GOT3 (cell line): Measurements from ENCODE around the gene BPHL.
"Not testable (repeated sequence)": the region's sequence is repeated elsewhere in the genome, so short reads cannot be mapped to it uniquely, and the experiment has no call there.

Source experiments
- DNase-seq: peaks from one replicate; lab custom pipeline; 2025; ENCODE audit warnings: mixed read lengths; lab: John Stamatoyannopoulos, UW

The BPHL gene

DNA sequence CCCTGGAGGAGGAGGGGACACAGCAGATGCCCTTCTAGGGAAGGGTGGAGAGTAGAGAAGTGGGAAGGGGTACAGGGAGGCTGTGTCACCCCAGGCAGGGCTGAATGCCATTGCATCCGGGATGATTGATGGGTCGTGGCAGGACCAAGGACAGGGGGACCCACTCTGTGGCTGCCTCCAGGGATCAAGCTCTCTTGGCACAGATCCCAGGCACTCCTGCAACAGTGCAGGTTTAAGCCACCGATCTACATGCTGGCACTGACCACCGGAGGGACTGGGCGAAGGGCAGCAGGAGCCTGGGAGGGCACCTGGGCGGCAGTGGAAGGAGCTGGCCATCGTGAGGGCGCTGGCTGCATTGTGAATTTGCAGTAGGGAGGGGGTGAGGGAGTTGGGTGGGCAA is 61.4 kb downstream of the BPHL start:
- DNase-seq: not testable (repeated sequence)

- DNase-seq: no peak
These were observed 62.6 kb downstream of the BPHL start for GRCh38 chr6:3181105-3181504.

DNA sequence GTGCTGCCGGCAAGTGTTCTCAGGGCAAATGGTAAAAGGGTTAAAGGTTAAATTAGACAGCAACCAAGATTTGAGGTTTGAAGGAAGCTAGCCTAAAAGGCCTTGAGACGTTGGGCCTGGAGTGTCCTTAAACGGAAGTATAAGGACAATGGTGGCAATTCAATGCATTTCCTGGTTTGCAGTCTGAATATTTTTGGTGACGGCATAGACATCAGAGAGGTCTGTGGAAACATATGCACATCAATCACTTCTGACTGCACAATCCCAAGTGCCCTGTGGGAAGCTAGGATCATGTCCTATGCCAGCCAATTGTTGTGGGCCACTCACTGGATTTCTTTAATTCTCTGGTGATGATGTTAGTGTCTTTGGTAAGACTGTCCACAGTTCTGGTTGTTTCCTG is 64.6 kb downstream of the BPHL start:
- no peak for DNase-seq

GRCh38 chr6:3186974-3187382 is 68.5 kb downstream of the BPHL start:
- no peak for DNase-seq

GRCh38 chr6:3188262-3188661 is 69.8 kb downstream of the BPHL start:
- DNase-seq: no peak

GRCh38 chr6:3189192-3189591 is 70.7 kb downstream of the BPHL start:
- not testable (repeated sequence) for DNase-seq

GRCh38 chr6:3190056-3190455 is 71.5 kb downstream of the BPHL start:
- DNase-seq: no peak

DNA sequence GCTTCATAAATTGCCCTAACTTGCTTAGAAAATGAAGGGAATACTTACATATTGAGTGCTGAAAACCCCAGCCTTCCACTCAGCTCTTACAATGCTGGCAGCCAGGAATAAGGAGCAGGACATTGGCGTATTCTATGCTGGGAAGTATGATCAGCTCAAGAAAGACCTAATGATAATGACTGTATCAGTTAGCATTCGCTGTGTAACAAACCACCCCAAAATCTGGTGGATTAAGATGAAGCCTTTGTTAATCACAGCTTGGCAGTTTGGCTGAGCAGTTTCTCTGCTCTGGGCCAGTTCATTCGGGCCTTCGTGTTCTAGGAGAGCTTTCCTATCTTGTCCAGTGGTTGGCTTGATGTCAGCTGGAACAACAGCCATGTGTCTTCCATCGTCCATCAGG is 72.3 kb downstream of the BPHL start:
- DNase-seq: no peak

GRCh38 chr6:3193102-3193849 is 74.8 kb downstream of the BPHL start:
- no peak for DNase-seq

DNA sequence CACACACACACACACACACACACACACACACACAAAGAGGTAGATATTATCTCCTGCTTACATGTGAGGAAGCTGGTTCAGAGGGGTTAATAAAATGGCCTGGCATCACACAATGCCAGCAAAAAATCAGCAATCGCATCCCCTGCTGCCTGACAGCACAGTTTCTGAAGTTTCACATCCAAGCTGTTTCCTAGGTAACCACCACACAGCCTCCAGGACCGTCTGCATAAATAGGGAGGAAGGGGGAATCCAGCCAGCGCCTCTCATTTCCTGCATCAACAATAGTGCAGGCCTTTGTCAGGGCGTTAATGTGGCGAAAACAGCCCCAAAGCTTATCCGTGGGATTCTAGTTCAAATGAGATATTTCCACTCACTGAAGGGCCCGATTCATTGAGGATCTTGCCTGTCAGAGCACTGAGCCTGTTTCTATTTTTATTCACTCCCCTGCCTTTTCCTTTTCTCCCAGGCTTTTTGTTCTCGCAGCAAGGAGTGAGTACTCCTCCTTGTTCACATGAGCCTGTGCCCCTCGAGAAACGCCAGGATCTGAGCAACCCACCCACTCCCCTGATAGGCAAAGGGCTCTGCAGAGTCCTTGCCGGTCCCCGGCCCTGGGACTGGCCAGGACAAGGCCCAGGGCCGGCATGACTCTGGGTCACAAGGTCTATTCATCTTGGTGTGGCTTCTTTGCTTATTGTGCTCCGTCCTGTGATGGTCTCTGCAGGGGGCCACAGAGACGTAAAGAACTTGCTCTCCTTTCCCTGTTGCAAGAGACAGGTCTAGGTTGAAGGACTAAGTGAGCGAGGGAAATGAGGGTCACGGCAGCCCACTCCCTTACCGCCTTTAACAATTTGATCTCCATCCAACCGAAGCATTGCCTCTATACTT is 76.3 kb downstream of the BPHL start:
- no peak for DNase-seq

GRCh38 chr6:3195420-3195694 is 76.8 kb downstream of the BPHL start:
- no peak for DNase-seq

DNA sequence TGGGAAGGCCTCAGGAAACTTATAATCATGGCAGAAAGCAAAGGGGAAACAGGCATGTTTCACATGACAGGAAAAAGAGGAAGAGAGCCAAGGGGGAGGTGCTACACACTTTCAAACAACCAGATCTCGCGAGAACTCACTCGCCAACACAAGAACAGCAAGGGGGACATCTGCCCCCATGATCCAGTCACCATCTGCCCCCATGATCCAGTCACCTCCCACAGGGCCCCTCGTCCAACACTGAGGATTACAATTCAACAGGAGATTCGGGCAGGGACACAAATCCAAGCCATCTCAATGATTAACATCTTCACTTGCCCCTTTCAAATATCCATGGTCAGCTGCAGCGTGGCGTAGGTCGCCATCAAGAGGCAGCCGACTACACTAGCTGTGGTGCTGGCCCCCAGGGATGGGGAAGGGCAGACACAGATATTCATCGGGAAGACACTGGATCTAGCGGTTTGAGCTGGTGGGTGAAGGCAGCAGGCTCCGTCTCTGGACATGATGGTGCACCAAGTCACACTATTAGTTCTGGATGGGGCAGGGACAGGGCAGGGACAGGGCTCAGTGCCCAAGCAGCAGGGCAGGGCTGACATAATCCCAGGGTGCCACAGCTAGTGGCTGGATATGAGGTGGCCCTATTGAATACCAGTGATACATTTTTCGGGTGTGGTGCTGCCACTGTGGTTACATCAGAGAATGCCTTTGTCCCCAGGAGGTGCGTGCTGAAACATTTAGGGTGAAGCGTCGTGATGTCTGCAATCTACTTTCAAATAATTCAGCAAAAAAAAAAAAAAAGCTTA is 77.4 kb downstream of the BPHL start:
- no peak for DNase-seq

- no peak for DNase-seq
These were observed 78.3 kb downstream of the BPHL start for GRCh38 chr6:3196770-3197169.

- not testable (repeated sequence) for DNase-seq
These were observed 79.2 kb downstream of the BPHL start for GRCh38 chr6:3197734-3198133.

- no peak for DNase-seq
These were observed 80.9 kb downstream of the BPHL start for GRCh38 chr6:3199382-3199781.

GRCh38 chr6:3200682-3201081 is 82.2 kb downstream of the BPHL start:
- no peak for DNase-seq

DNA sequence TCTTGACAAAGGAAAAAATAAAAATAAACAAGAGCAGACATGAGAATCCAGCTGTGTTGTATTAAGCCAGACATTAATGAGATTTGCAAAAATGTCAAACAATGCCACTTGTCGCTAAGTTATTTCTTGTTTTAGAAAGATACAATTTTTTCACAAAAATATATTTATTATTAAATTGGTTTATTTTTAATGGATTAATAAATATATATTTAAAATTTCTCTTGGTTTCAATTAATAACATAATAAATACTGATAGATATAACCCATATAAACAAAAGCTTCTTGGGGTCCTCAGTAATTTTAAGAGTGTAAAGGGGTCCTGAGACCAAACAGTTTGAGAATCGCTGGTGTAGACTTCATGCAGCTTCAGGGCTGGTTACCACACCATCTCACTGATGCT is 82.9 kb downstream of the BPHL start:
- no peak for DNase-seq
